NCI-H748 (cell line): Measurements from ENCODE around the gene FOXP4.

Experiments
- DNase-seq: peaks from one replicate; lab custom pipeline; 2025; ENCODE audit not compliant: unreplicated experiment; lab: John Stamatoyannopoulos, UW

FOXP4 gene

DNA sequence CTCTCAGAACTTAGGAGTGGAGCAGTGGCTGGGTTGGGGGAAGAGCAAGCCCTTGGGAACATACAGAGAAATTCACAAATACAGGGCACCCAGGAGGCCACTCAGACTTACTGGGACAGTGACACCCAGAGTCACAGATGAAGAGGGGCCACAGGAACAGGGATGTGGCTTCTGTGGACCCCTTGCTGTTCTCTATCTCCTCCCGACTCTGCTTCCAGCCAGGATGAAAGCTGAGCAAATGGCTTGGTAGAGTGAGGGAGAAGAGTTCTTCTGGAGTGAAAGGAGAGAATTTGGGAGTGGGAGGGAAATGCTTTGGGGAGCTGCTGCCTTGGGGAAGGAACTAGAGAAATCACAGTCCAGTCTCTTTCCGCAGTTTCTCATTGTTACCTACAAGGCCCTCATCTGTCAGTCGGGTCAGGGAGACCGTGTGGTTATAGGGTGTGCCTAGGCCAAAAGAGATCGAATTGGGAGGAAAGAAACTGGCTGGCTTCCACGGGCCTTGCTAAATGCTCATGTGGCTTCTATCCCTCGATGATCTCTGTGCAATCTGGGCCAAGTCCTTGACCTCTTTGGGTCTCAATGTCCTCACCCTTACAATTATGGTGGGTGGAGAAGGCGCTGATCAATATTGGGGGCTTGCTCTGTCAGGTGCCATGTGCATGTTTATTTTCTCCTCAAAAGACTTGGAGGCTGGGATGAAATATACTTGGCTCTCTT, 17.0 kb downstream of the FOXP4 start:
- no peak for DNase-seq

- no peak for DNase-seq
Measured at GRCh38 chr6:41564448-41565142, 18.4 kb downstream of the FOXP4 start.

DNA sequence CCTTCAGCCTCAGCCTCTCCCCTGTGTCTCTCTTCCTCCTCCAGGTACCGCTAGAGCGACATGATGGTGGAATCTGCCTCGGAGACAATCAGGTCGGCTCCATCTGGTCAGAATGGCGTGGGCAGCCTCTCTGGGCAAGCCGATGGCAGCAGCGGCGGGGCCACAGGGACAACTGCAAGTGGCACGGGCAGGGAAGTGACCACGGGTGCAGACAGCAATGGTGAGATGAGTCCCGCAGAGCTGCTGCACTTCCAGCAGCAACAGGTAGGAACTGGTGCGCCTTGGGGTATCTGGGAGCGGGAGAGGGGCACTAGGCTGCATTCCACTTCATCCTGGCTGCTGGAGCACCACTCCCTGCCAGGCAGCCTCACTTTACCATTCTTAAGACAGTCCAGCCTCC, 19.5 kb downstream of the FOXP4 start:
- DNase-seq = no peak

DNA sequence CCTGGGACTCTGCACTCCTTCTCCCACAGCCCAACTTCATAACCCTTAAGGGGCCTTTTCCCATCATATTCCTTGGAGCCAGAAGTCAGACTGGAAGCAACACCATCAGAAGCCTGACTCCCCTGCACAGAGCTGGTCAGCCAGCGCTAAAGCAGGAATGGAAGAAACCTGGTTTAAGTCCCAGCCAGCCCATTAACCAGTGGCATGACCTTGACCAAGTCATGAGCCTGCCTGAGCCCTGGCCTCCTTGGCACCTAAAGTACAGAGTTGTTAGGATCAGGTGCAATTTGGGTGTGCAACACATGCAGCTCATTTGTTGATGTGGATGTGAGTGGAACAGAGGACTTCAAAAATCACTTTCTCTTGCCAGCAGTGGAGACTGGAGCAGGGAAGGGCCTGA, 20.8 kb downstream of the FOXP4 start:
- DNase-seq = no peak

DNA sequence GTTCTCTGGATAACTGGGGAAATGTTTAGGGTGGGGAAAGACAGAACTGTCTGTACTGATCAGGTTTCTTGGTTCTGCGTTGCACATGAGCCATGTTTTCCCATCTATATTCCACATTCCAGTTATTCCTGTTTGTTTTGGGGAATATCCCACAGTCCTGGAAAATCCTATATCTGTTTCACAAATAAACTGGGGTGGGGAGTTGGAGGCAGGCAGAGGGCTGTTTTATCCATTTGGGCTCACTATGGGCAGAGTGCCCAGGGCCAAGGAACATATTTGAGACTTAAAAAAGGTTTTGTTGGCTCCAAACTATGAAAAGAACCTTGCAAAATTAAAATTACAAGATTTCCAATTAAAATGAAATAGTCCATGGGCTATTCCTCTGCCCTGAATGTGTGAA, 21.5 kb downstream of the FOXP4 start:
- no peak for DNase-seq

GRCh38 chr6:41568202-41568584, 22.0 kb downstream of the FOXP4 start:
- no peak for DNase-seq

- peak; percentile 77 for DNase-seq
Measured at GRCh38 chr6:41568585-41569384, 22.6 kb downstream of the FOXP4 start.

DNA sequence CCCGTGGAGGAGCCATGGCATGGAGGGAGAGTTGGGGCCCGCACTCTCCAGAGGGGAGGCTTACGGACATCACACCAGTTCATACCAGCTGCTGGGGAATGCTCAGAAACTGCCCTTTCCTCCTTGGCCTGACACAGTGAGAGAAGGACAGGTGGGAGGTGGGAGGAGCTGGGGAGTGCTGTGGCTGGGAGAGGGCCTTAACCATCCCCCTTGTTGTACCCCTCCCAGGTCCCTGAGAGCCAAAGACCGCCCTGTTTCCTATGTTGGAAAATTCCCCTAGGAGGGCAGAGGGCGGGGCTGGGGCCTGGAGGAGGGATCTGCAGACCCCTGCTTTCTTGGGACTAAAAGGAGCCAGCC, 24.1 kb downstream of the FOXP4 start:
- no peak for DNase-seq

DNA sequence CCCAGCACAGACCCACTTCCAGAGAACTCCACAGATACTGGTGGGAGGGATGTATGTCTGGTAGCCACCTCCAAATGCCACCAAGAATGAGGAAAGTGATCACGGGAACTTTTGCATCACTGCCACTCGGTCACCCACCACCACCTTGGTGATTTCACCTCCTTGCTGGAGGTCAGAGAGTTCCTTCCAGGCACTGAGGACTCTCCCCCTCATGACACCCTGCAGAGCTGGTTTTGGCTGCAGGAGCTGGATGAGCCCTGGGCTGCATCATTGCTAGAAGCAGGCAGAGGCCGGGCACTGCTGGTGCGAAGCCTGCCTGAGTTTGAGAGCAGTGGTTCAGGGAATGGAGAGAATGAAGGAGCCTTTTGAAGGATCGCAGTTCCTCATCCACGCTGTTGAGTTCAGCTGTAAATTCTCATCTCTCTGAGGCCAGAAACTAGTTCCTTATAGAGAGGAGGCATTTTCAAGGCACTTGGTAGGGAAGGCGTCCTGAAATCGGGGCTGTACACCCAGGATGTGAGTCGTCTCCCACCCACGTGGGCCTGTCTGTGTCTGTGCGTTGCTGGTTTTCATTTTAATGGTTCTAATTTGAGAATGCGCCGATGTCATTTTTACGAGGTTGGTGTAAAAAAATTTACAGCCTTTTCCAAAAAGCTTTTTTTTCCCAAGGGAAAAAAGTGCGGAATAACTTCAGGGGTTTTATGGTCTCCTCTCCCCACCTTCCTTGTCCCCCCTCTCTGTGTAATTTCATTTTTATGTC, 25.0 kb downstream of the FOXP4 start:
- DNase-seq = no peak

DNA sequence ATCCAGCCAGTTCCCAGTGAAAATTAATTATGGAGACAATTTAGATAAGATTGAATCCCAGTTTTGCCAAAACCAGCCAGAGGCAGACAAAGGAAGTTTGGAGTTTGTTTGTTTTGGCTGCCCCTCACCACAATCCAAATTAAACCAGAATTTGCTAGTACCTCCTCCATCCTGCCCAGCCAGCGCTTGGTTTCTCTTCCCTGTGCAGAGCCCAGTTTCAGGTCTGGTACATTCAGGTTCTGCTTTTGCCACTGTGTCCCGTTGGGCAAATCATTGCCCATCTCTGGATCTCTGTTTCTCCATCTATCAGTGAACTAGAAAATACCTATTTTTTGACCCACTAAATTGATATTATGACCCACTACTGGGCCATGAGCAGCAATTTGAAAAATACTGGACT, 26.4 kb downstream of the FOXP4 start:
- DNase-seq = no peak

DNA sequence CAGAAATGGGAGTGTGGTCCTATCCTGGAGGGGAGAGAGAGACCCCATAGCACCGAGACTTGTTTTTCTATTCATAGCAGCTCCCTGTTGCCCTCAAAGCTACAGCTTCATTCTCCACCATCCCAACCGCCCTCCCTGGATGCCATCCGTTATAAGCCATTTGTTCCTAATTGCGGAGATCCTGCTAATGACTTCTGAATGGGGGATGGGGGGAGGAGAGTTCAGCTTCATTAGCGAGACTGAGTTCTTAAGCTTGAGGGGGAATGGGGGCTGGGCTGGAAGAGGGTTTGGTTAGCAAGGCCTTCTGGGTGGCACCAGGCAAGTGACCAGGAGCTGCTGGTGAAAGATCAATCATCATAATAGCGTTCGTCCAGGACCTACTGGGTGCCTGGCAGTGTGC, 27.1 kb downstream of the FOXP4 start:
- no peak for DNase-seq

GRCh38 chr6:41573985-41574384, 27.8 kb downstream of the FOXP4 start:
- no peak for DNase-seq

DNA sequence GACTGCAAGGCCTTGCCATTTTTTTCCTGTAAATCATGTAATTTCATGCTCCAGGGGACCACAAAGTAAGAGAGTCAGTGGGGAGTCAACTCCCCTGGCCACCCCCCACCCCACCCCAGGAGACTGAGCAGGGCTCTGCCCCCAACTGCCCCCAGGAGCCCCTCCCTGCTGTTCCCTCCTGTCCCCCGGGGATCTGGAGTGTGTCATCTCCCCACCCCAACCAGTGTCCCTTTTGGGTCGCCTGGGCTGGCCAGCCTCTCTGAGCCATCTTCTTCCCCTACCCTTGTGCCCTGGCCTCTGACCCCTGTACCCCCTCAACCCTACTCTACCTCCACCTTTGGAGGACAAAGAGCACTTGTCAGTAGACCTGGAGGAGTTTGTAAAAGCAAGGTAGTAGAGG, 29.4 kb downstream of the FOXP4 start:
- DNase-seq = no peak

GRCh38 chr6:41576667-41577066, 30.5 kb downstream of the FOXP4 start:
- DNase-seq = no peak

DNA sequence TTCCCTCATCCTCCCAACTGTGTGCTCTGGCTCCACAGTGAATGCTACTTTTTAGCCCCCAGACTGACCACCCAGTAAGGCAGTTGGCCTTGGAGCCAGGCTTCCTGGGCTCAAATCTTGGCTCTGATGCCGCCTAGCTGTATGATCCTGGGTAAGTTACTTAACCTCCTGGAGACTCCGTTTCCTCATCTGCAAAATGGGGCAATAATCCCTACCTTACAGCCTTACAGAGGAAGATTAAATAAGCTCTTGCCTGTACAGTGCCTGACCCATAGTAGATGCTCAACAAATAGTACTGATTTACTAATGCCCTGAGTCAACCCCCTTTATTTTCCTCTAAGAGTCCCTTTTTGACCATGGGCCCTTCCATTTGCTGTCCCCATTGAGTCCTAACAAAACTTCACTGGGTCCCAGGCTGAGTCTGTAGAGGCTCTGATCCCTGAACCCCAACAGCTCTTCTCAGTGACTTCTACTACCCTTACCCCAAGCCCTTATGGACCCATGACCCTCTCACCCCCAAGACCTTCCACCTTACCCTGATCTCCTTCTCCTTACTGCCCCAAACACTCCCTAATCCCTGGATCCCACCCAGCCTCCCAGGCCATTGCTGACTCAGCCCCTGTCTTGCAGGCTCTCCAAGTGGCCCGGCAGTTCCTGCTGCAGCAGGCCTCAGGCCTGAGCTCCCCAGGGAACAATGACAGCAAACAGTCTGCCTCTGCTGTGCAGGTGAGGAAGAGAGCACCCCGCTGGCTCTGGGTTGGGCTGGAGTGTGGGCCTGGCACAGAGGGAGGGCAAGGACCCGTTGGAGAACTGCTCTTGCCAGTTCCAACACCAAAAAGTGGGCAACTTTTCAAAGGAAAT, 31.4 kb downstream of the FOXP4 start:
- DNase-seq = peak; percentile 78

GRCh38 chr6:41578217-41579087, 32.3 kb downstream of the FOXP4 start:
- DNase-seq = peak; percentile 84

GRCh38 chr6:41579088-41579610, 33.0 kb downstream of the FOXP4 start:
- DNase-seq = peak; percentile 24

DNA sequence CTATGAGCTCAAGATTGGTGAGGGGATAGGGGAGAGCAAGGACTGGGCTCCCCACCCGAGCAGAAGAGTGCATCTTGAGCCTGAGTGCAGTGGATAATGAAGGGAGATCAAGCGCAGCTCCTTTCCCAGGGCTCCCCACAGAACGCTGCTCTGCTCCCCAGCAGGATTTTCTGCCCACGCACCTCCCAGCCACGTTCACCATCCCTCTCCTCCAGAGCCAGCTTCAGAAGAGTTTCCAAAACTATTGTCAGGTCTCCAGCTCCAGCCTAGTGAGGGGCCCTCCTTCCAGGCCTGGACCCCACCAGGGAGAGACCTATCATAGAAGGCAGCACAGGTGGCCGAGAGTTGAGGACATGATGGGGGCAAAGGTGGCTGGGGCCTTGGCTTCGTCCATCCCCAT, 34.5 kb downstream of the FOXP4 start:
- DNase-seq = no peak

- no peak for DNase-seq
Measured at GRCh38 chr6:41581381-41581991, 35.3 kb downstream of the FOXP4 start.
